ENCODE data around the gene AFTPH.
"Not testable (repeated sequence)": the region's sequence is repeated elsewhere in the genome, so short reads cannot be mapped to it uniquely, and the experiment has no call there.

Gene AFTPH

DNA sequence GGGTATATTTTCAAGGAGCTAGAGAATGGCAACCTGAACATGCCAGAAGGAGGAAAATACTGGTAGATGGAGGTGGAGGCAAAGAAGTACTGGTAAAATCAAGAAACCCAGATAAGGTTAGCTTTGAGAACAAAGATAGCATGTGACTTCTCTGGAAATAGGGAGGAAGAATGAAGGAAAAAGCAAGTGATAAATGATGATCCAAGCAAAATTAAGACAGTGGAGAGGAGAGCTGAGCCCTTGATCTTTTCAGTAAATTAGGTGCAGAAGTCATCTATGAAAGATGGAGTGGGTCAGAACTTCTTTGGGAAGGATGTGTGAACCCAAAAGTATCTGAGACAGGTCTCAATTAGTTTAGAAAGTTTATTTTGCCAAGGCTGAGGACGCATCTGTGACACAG lies 25.7 kb upstream of the AFTPH start:
- DNase-seq, result no peak

DNA sequence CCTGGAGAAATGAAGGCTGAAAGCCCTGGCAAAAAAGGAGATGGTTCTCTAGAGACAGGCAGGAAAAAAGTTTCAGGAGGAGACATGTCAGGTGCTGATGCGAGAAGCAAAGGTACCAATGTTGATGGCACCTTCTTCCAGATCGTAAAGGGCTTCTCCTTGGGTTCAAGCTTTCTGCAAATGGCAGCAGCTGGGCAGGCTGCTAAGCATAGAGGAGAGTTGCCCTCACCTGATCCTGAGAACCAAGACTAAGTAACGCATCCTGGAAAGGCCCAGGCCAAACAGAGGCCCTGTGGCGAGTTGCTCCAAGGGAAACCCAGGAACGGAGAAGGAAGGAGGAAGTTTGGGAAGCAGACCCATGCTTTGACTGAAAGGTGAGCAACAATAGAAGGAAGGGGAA lies 23.6 kb upstream of the AFTPH start:
- no peak for DNase-seq

DNA sequence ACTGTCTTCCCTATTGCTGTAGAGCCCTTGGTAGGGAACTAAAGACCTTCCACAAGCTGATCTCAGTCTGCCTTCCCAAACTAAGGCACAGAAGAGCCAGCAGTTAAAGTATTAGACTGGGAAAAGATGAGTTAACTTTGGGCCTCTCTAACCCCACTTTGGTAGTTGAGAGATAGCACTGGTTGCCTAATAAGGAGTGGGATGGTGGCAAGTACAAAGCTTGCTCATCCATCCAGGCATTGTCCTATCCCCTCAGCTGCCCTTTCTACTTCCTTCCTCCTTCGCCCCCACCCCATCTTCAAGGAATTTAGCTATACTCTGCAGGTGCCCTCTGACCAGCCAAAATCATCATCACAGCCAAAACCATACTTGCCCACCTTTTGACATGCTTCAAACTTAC lies 22.2 kb upstream of the AFTPH start:
- DNase-seq, result no peak

DNA sequence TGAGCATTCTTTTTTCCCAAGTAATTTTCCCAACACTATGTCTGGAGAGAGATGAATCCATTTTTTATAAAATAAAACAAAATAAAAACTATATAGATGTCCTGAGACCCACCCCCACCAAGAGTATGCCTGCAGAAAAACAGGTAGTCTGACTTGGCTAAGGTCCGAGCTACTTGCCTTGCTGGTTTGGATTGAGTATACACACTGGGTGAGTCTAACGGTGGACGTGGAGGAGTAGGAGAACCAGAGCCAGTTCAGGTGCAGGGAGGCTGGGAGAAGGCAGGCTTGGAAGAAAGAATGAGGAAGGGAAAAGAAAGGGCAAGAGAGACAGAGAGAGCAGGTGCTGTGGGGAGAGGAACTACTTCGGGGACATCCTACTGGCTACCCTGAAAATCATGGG lies 21.3 kb upstream of the AFTPH start:
- no peak for DNase-seq

DNA sequence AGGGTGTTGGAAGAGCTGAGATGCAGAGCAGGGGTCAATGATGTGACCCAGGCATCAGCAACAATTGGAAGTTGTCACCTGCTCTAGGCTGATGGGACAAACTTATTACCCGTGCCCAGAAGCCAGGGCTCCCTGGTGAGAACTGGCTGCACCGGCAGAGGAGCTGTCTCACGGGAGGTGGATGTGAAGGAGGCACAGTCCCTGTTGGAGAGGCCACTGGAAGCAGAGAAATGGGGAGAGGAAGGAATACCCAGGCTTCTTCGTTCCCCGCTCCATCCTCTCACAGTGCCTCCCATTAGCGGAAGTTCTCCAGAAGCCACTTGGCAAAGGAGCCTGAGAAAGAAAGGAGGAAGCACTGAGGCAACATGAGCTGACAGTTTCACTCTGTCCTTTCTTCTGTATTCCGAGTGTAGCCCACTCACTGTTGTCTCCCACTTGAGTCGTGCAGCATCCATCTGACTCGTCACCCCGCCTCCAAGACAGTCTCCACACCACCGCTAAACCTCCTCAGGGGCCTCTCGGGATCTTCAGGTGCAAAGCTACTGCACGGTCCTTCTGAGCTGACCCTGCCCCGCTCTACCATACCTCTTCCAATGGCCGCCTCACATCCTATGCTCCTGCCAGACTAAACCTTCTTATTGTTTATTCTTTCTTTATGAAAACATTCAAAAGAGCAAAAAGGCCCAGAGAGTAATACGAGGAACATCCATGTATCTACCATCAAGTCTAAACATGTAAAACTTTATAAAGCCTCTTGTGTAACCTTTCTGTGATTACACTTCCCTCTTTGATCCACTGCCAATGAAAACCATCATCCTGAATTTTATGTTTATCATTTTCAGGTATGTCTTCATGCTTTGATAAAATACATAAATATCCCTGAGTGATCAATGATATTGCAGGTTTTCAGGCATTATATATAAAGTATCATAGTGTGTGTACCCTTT lies 19.1 kb upstream of the AFTPH start:
- DNase-seq, result no peak

DNA sequence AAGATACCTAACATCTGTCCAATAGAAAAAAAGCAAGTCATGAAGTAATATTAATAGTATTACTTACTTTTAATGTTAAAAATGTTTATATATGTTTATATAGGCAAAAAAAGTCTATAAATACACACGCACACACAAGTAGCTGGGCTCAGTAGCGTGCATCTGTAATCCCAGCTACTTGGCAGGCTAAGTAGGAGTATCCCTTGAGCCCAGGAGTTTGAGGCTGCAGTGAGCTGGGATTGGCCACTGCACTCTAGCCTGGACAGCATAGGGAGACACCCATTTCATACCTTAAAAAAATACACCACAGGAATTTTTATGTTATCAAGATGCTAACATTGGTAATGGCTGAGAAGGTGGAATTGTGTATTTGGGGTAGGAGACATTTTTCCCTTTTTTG lies 17.4 kb upstream of the AFTPH start:
- no peak for DNase-seq

DNA sequence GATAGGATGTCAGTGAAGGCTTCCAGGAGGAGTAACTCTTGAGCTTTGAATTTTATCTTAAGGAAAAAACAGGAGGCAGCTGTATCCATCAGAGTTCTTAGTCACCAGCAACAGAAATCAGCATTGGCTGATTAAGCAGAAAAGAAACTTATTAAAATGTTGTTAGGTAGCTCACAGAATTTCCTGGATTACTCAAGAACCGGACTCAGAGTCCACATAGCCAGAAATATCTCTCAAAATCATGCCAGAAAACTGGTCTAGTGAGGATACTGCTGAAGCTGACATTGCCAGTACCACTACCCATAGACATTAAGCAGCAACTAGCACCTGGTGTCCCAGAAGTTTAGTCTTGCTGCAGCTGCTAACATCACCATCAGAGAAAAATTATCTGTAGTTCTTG lies 10.1 kb upstream of the AFTPH start:
- no peak for DNase-seq

DNA sequence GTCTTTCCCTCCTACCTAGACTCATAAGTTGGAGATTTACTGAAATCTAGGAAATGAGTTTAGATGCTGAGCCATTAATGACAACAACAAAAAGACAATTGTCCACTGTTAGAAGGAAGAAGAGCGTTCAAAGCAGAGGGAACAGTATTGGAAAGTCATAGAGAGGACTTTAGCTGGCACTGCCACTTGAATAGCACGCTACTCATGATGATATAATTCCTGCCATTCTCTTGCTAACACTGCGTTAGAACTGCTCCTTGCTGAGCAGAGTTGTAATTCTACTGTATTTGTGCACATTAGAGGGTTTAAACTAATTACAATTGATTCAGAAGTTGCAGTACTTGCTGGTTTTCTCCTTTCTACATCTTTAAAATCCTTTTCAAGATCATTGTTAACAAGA lies 9.0 kb upstream of the AFTPH start:
- DNase-seq, result no peak

DNA sequence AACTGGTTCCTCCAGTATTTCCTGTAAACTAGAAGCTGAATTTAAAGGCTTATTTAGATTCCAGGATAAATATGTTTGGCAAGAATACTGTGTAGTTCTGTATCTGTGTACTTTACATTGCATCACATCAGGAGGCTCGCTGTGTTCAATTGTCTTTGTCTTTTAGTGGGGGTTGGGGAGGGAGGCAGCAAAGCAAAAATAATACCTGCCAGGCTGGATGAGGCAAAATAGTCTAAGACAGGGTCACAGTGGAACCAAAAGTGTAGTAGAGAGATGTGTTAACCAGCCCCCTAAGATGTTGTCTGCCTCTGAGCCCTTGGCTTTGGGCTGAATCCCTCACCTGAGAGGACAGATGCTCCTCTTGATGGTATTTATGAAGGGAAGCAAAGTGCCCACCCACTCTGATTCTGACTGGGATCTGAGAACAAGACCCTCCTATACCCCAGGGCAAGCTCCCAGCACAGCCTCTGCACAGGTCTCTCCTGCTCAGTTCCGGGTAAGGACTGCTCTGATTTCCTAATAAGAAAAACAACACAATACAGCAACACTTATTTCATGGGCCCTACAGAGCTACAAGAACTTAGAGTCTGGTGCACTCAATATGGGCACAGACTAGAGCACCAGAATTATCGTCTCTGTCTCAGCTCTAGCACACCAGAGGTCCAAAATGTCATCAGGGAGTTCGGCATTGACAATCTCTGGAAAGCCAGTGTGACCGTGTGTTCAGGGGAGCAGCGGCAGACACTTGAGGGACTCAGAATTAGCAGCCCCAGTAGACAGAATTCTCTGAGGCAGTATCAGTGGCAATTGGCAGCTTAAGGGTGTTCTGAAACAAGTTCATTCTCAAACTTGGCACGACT lies 7.2 kb upstream of the AFTPH start:
- no peak for DNase-seq

DNA sequence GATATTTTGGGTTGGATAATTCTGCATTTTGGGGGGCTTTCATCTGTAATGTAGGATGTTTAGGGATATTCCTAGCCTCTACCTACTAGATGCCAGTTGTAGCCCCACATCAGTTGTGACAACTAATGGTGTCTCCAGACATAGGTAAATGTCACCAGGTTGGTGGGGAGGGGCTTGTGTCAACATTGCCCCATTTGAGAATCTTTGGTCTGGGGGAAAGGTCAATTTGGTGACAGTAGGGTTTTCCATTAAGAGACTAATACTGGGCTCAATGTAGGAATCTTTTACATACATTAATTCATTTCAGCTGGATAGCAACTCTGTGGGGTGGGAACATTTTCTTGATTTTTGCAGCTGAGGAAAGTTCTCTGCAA lies 6.6 kb upstream of the AFTPH start:
- DNase-seq, result no peak

DNA sequence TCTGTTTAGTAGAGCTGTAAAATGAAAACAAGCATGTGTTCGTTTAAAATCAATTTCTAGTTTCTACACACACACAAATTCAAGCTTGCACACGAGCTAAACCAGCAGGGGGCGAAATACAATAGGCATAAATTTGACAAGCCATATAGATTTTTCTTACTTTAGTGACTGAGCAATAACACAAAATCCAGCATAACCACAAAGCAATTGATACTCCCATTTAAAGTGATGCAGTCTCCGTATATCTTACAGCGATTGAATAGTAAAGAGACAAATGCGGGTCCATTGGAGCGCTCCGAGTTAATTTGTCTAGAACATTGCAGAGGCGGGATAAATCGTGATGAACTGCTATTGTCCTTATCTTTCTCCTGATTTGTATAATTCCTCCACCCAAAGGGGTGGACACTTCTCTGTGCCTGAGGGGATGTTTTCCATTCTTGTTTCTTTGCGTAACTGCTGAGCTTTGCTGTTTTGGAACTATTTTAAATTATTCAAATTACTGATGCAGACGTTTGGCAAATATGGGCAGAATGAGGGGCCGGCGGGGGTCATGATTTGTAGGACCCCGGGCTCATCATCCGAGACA lies 1.2 kb upstream of the AFTPH start:
- DNase-seq, result peak; percentile 71

DNA sequence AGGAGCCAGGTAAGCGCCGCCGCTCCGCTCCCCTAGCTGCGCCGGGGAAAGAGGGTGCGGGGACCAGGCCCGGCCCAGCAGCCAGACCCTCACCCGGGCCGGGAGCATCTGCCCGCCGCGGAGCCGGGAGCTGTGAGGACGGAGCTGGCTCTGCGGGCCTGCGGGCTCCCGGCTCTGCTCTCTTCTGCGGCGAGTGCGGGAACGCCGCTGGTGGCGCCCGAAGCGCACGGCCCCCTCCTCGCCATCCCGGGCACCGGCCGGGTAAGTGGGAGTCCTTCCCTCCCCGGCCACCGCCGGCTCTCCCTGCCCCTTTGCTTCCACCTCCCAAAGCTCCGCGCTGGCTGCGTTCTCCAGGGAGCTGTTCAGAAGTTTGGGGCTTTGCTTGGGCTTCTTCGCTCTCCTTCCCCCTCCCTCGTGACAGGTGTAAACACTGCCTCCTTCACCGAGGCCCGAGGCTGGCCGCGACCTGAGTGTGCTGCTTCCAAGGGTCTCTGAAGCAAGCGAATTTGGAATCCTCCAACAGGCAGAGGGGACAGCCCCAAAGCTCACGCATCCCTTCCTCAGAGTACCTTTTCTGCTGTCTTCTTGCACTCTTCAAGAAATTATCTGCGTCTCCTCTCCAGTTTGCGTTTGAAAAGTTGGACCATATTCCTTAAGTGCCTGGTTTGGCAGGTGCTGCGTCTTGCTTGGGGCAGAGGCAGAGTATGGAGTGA lies 632 bp downstream of the AFTPH start:
- DNase-seq, result no peak

DNA sequence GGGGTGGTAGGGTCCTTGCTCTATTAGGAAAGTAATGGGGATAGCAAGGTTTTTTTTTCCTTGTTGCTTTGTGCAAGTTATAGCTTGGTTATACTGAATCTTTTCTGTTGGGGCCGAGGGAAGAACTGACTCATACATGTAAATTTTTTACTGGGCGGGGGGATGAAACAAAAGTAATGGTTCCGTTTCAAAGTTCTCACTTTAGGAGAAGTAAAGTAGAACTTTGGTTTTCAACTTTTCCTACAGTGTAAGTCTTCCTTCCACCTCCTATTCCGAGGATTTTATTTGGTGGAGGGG lies 1.1 kb downstream of the AFTPH start:
- DNase-seq, result peak; percentile 4

DNA sequence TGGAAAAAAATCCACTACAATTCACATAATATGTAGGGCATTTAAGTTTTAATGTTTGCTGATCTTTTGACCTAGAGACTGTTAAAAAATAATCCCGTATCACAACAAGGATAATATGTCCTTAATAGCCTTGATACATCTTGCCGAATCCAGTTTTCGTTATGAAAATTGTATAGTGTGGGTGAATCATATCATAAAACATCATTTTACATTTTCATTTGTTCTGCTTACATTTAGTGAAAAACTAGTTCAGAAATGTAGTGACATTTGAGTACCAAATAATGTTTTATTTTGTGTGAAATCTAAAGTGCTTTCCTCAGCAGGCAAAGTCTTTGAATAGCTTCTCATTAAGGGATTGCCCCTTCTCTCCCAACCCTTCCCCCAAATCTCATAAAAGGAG lies 1.9 kb downstream of the AFTPH start:
- no peak for DNase-seq

DNA sequence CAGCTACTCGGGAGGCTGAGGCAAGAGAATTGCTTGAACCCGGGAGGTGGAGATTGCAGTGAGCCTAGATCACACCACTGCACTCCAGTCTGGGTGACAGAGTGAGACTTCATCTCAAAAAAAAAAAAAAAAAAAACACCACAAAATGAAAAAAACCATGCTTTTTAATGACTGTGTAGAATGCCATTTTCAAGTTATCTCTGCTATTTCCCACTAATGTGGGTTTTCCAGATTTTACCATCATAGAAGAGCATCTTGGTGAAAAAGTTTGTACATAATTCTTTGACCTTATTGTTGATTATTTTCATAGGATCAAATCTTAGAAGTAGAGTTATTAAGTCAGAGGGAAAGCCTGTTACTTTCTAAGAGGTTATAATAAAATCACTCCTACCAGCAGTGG lies 6.8 kb downstream of the AFTPH start:
- DNase-seq, result not testable (repeated sequence)

DNA sequence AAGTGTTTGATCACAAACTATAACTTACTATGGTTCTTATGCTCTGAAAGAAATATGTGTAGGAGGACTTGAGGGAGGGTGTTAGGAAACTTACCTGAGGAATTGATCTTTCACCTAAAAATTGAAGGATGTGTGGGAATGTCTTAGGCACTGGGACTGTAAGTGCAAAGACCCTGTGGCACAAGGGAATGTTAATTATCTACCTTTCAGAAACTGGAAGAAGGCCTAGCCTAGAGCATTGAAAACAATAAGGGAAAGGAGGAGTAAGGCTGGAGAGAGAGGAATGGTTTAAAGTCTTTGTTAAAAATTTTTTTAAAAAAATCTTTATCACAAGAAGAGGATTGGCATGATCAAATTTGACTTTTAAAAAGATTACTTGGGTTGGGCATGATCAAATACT lies 7.9 kb downstream of the AFTPH start:
- DNase-seq, result no peak

DNA sequence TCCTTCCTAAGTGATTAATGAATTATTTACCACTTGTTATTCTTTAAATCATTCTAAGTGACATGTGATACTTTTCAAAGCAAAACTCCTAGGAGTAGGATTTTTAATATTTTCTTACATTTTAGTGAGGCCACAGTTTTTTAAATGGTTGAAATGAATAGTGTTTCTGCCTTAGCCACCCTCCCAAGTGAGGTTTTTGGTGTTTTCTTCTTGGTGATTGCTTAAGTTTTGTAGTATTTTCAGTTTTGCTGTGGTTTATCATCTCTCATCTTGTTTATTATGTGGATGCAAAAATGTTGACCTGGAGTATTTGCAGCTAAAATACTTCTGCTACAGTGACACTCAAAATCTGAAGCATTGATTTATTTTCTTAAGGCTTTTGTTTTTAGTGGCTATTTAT lies 9.8 kb downstream of the AFTPH start:
- DNase-seq, result no peak

DNA sequence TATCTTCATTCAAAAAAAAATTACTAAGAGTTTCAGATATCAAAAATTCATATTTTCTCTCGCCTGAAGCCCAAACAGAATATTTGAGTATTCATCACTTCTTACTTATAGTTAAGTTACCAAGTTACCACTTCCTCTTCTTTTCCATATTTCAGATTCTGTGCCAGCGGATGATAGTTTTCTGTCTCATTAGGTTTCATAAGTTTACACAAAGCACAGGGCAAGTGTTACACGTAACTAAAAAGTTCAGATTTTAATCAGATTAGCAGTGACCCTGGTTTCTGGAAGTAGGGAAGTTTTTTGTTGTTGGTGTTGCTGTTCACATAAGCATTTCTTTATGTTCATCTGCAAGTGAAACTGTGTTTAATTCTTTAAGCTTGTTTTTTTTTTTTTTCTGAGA lies 10.2 kb downstream of the AFTPH start:
- no peak for DNase-seq

DNA sequence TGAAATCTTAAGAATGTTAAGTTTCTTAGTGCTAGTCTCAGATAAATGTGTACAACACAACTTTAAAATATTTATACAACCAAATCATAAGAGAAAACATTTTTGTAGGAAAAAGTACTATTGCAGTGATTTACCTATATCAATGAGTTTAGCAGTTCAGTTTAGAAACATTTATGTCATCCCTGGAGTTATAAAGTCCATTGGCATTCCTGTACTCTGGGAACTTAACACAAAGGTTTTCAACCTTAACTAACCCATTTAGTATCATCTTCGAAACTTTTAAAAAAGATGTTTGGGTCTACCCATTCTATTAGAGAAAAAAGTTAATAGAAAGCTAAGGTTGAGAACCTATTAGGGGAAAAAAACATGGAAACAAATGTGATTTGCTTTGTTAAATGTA lies 10.9 kb downstream of the AFTPH start:
- DNase-seq, result no peak

DNA sequence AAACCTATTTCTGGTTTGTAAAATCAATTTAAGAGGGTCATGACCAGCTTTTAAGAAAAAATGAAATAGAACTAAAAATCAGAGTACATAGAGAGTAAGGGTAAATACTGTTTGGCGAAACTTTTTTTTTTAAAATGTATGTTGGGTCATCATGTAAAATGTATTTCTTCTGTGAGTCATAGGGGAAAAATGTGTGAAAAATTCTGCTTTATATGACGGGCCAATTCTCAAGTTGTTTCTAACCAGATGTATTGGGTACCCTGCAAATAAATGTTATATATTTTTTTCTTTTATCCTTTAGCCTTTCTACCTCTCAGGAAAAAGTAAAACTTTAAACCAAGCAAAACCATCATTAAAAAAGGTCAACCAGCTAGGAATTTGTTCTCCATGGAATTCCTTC lies 13.9 kb downstream of the AFTPH start:
- no peak for DNase-seq

DNA sequence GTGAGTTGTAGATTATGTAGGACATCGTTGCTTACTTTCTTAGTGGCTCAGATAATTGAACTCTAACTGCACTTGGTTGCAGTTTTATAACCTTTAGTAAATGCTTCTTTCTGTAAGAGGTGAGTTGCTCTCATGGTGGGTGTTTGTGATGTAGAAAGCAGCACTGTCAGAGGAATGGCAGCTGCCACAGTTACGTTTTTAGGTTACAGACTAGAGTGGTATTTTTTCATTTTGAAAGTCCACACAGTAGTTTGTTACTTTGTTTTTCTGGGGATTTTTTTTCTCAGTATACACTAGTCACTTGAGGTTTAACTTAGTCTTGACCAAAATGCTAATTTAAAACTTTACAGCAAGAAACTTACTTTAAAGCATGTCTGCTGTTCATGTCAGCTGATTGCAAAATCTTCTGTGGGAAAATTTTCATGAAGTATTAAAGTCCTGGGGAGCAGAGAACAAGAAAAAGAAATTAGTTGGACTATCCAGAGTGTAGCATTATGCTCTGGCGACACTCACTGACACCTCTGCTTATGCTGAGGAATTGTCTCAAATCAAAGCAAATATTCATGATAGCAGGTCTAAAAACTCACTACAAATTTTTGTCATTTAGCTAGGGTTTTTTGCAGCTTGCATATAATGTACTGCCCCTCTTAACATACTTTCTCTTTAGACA lies 14.8 kb downstream of the AFTPH start:
- DNase-seq, result no peak

DNA sequence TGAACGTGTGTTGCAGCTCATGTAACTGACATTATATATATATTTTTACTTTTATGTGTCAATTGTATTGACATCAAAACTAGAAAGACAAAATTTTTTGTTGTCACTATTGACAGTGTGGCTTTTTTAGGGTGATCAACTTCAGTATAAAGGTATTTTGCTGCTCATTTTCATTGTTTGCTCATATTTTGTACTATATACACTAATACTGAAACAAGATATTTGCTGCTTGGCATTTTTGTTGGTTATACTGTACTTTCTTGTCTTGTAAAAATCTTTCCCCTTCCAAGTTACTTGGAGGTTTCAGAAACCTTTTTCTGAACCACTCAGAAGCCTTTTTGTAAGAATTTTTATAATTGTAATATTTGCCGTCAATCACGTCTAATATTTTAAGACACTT lies 16.5 kb downstream of the AFTPH start:
- no peak for DNase-seq

DNA sequence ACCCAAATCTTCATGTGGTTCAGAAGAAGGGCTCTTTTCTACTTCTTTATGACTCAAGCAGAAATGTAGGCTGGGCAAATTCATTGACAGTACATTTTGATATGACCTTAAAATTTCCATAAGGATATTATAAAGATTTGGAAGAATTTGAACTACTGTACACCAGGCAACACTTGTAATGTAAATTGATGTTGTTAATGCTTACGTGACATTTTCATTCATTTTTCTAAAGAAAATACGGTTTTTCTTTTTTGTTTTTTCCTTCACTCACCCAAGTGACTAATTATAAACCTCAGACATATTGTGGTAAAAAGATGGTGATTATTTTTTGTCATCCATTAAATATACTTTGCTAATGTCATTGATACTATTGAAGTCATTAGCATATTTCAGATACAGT lies 17.4 kb downstream of the AFTPH start:
- DNase-seq, result no peak
